Stomach smooth muscle (tissue), 2 donors: ENCODE results near the gene RALGPS2.
"Not testable (repeated sequence)": the region's sequence is repeated elsewhere in the genome, so short reads cannot be mapped to it uniquely, and the experiment has no call there.

Experiments used
- H3K27ac ChIP-seq: one replicate; pipeline ENCODE4 v1.7.0; 2013; ENCODE audit warnings: mild to moderate bottlenecking, low read length, inconsistent platforms
- H3K27me3 ChIP-seq, 2 donors: one replicate each; pipeline ENCODE4 v1.7.0; 2013; ENCODE audit warnings: low read length in 2 of 2; ENCODE audit not compliant: insufficient read depth in 2 of 2, control insufficient read depth in 1 of 2
- H3K36me3 ChIP-seq, 2 donors: one replicate each; pipeline ENCODE4 v1.7.0; 2013; ENCODE audit warnings: low read length in 2 of 2; ENCODE audit not compliant: control insufficient read depth in 2 of 2, insufficient read depth in 2 of 2
- H3K4me1 ChIP-seq: one replicate; pipeline ENCODE4 v1.7.0; 2013; ENCODE audit warnings: low read length; ENCODE audit not compliant: control insufficient read depth, insufficient read depth
- H3K4me3 ChIP-seq, 2 donors: one replicate each; pipeline ENCODE4 v1.7.0; 2013; ENCODE audit warnings: low read length in 2 of 2
- H3K9ac ChIP-seq, 2 donors: one replicate each; pipeline ENCODE4 v1.7.0; 2013; ENCODE audit warnings: low read length in 2 of 2, mild to moderate bottlenecking in 1 of 2
- H3K9me3 ChIP-seq, 2 donors: one replicate each; pipeline ENCODE4 v1.7.0; 2013; ENCODE audit warnings: low read length in 2 of 2; ENCODE audit not compliant: control insufficient read depth in 2 of 2
- donor health status: healthy.
- donor health status: Pancreatic carcinoma.

The RALGPS2 gene

DNA sequence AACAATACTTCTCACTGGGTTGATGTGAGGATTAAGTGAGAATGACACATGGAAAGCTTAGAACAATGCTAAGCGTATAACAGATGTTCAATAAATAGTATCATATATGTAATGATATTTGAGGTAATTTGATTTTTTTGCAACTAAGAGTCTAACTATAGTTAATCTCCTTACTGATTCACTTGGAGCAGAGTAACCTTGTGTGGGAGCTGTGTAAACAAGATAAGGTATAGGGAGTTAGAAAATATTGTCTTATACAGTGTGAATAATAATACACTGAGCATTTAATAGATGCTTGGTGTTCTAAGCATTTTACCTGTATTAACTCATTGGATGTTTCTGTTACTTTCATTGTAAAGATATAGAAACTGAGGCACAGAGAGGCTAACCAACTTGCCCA lies 15.9 kb downstream of the RALGPS2 start:
- H3K4me3 ChIP-seq = no peak overlapping the region
- H3K9me3 ChIP-seq = no peaks in the 10 kb centered on the region
- no peaks in the 10 kb centered on the region for H3K27me3 ChIP-seq
- H3K27ac ChIP-seq = no peak overlapping the region
- no peaks in the 10 kb centered on the region for H3K36me3 ChIP-seq
- H3K9ac ChIP-seq = no peak overlapping the region
- H3K4me1 ChIP-seq = no peaks in the 10 kb centered on the region

DNA sequence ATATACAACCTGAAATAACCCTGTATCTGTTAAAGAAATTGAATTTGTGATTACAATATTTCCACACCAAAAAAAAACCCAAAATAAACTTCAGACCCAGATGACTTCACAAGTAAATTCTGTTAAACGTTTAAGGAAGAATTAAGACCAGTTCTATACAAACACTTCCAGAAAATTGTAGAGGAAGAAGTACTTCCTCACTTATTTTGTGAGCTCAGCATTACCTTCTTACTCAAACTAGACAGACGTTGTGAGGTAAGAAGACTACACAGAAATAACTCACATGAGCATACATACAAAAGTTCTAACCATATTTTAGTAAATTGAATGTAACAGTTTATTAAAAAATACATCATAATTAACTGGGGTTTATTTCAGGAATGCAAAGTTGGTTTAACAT lies 18.8 kb downstream of the RALGPS2 start:
- Histone ChIP-seq H3K9me3 (no peaks in the 10 kb centered on the region), H3K9ac (no peak overlapping the region), H3K4me1 (no peaks in the 10 kb centered on the region), H3K4me3 (no peak overlapping the region), H3K27ac (no peak overlapping the region), H3K27me3 (no peaks in the 10 kb centered on the region), H3K36me3 (no peaks in the 10 kb centered on the region)

DNA sequence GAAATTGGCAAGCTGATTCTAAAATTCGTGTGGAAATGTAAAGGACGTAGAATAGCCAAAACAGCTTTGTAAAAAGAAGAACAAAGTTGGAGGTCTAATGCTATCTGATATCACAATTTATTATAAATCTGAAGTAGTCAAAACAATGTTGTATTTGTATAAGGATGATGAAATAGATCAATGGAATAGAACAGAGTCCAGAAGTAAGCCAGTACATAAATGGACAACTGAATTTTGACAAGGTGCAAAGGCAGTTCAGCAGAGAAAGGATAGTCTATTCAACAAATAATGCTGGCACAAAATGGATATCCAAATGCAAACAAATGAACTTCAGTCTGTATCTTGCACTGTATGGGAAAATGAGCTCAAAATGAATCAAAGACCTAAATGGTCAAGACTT lies 20.2 kb downstream of the RALGPS2 start:
- Histone ChIP-seq H3K4me3 (no peak overlapping the region), H3K36me3 (no peaks in the 10 kb centered on the region), H3K27me3 (no peaks in the 10 kb centered on the region)

DNA sequence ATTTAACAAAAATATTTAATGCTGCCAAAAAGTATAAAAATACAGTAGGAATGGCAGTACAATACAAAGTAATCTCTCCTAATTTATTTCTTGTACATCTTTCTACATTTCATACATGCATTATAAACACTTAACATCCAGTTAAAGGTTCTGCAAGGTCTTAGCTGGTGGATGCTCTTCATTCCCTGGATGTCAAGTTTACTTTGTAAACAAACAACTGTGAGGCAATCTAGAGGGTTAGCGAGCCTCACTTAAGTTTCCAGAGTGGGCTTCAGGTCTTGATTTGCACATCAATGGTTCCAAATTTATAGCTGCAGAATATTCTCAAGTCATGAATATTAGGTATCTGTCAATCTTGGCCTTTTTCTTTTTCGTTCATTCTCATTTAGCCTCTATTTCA lies 21.3 kb downstream of the RALGPS2 start:
- no peak overlapping the region for H3K4me3 ChIP-seq
- no peak overlapping the region for H3K27ac ChIP-seq
- no peaks in the 10 kb centered on the region for H3K27me3 ChIP-seq
- no peaks in the 10 kb centered on the region for H3K4me1 ChIP-seq
- no peaks in the 10 kb centered on the region for H3K36me3 ChIP-seq
- no peak overlapping the region for H3K9ac ChIP-seq
- H3K9me3 ChIP-seq = no peaks in the 10 kb centered on the region

More for the DNA sequence above, 20.2 kb downstream of the RALGPS2 start:
- Histone ChIP-seq H3K9ac (no peak overlapping the region), H3K9me3 (no peaks in the 10 kb centered on the region), H3K4me1 (no peaks in the 10 kb centered on the region), H3K27ac (no peak overlapping the region)

DNA sequence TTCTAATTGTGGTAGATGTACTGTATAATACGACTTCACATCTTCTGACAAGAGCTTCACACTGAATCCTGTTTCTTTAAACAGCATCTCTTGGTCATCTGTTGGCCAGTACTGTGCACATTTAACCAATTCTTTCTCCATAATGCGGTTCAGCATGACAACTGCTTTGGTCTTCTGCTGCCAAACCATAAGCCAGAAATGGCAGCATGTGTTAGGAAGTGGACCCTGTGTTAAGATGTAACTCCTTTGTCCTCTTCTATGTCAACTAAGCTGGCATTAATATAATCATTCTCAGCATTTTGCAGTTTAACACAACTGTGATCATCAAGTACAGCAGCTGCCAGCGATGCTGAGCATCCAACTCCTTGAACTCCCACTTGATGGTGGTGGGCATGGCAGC lies 22.3 kb downstream of the RALGPS2 start:
- not testable (repeated sequence) for H3K9ac ChIP-seq

DNA sequence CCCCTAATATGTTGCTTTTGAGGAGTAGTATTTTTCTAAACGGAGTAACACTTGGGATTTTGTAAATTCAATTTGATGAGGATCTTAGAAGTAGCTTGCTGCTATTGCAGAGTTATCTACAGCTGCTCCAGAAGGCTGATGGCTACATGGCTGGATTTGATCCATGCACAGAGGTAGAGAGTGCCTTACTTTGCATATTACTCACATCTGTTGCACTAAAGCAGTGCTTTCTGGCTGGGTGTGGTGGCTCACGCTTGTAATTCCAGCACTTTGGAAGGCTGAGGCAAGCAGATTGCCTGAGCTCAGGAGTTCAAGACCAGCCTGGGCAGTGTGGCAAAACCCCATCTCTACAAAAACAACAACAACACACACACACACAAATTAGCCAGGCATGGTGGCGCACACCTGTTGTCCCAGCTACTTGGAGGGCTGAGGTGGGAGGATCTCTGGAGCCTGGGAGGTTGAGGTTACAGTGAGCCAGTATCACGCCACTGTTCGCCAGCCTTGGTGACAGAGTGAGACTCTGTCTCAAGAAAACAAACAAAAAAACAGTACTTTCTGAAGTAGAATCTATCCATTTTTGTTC lies 24.6 kb downstream of the RALGPS2 start:
- H3K9ac ChIP-seq = no peak overlapping the region
- no peak overlapping the region for H3K4me3 ChIP-seq
- no peaks in the 10 kb centered on the region for H3K36me3 ChIP-seq
- no peaks in the 10 kb centered on the region for H3K27me3 ChIP-seq
- no peaks in the 10 kb centered on the region for H3K9me3 ChIP-seq
- no peaks in the 10 kb centered on the region for H3K4me1 ChIP-seq
- no peak overlapping the region for H3K27ac ChIP-seq

More for the DNA sequence above, 22.3 kb downstream of the RALGPS2 start:
- H3K36me3 ChIP-seq, H3K9me3 ChIP-seq, H3K4me3 ChIP-seq, H3K27ac ChIP-seq, H3K27me3 ChIP-seq, H3K4me1 ChIP-seq: not testable (repeated sequence)

DNA sequence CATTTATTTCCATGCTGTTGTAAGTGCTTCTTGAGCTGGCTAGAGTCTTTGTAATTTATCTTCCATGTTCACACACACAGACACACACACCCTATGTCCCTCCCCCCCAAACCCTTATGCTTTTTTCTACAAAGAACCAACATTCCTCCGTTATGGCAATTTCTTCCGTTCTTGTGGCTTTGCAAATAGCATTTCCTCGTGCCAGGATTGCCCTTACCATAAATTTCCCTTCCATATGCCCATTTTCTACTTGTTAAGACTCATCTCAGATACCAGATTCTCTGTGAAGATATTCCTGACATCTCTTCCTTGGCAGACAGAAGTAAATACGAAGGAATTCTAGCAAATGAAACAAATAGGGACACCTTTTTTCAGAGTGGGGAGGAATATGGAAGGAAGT lies 26.0 kb downstream of the RALGPS2 start:
- H3K9ac ChIP-seq = no peak overlapping the region
- H3K27ac ChIP-seq = no peak overlapping the region
- no peak overlapping the region for H3K4me3 ChIP-seq
- no peaks in the 10 kb centered on the region for H3K9me3 ChIP-seq
- no peaks in the 10 kb centered on the region for H3K27me3 ChIP-seq
- H3K4me1 ChIP-seq = no peaks in the 10 kb centered on the region
- H3K36me3 ChIP-seq = no peaks in the 10 kb centered on the region

DNA sequence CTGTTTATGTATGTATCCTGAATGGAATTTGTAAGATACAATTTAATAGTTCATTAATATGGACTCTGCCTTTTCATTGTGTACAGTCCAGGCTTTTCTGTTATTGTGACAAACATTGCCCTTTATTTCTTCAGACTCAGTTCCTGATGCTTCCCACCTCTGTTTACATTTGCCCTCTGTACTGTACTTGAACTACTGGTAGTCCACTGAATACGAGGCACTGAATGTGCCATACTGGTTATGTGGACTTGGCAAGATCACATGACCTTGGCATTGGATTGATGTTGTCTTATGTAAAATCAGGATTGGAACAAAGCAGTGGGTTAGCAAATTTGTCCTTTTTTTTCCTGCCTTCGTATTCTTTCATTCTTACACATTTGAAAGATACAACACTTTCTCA lies 27.8 kb downstream of the RALGPS2 start:
- H3K27ac ChIP-seq = no peak overlapping the region

DNA sequence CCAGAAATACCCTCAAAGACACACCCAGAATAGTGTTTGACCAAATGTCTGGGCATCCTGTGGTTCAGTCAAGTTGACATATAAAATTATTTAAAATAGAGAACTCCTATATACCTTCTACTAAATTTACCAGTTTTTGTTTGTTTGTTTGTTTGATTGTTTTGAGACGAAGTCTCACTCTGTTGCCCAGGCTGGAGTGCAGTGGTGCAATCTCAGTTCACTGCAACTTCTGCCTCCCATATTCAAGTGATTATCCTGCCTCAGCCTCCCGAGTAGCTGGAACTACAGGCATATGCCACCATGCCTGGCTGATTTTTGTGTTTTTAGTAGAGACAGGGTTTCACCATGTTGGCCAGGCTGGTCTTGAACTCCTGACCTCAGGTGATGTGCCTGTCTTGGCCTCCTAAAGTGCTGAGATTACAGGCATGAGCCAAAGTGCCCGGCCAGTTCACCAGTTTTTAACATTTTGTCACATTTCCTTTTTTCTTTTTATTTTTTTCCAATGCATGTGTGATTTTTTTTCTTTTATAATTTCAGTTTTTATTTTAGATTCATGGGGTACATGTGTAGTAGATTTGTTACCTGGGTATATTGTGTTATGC lies 29.7 kb downstream of the RALGPS2 start:
- H3K4me1 ChIP-seq, H3K9me3 ChIP-seq, H3K27ac ChIP-seq, H3K36me3 ChIP-seq, H3K27me3 ChIP-seq, H3K9ac ChIP-seq, H3K4me3 ChIP-seq: not testable (repeated sequence)

More for the DNA sequence above, 27.8 kb downstream of the RALGPS2 start:
- Histone ChIP-seq H3K4me3 (no peak overlapping the region), H3K9ac (no peak overlapping the region), H3K36me3 (no peaks in the 10 kb centered on the region), H3K27me3 (no peaks in the 10 kb centered on the region), H3K4me1 (no peaks in the 10 kb centered on the region), H3K9me3 (no peaks in the 10 kb centered on the region)

DNA sequence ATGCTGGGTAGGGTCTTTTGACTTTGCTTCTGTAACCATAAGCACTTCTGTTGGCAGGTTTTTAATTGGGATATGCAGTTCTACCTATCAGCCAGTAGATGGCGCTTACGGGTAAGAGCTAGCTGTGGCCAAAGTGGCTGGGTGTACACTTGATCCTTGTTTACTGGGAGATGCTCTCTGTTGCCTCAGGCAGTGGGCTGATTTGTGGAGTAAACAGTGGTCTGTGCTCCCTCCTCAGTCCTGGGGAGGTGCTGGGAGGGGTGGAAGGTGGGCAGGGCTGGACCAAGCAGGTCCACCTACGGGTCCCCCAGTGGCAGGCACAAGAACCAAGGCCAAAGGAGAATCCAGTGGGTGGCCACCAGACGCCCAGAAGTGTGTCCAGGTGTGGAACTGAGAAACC lies 43.4 kb downstream of the RALGPS2 start:
- Histone ChIP-seq H3K27me3 (no peaks in the 10 kb centered on the region), H3K9me3 (peaks cover 0 to 6% of the 10 kb centered on the region in 2 donors), H3K27ac (no peak overlapping the region), H3K4me3 (no peak overlapping the region), H3K4me1 (no peaks in the 10 kb centered on the region), H3K9ac (no peak overlapping the region), H3K36me3 (no peaks in the 10 kb centered on the region)

DNA sequence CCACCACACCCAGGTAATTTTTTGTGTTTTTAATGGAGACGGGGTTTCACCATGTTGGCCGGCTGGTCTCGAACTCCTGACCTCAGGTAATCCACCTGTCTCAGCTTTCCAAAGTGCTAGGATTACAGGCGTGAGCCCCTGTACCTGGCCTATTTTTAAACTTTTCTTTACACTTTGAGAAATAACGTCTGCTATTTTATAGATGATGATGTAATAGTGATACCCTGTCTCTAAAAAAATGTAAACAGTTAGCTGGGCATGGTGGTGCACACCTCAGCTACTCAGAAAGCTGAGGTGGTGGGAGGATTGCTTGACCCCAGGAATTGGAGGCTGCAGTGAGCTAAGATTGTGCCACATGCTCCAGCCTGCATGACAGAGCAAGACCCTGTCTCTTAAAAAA lies 47.9 kb downstream of the RALGPS2 start:
- Histone ChIP-seq H3K9me3 (peaks cover 0 to 6% of the 10 kb centered on the region in 2 donors), H3K4me1 (no peaks in the 10 kb centered on the region), H3K27ac (no peak overlapping the region), H3K4me3 (no peak overlapping the region), H3K9ac (no peak overlapping the region), H3K27me3 (no peaks in the 10 kb centered on the region), H3K36me3 (no peaks in the 10 kb centered on the region)
